HG02763 (cell line): ENCODE measurements around the gene GPD1L.

ENCODE experiments used
- ATAC-seq: cut with Tn5 transposase; IDR thresholded peaks from one replicate; pipeline ENCODE4 v1.9.1; 2021; ENCODE audit warnings: mild to moderate bottlenecking, moderate library complexity; ENCODE audit not compliant: unreplicated experiment

Gene GPD1L

DNA sequence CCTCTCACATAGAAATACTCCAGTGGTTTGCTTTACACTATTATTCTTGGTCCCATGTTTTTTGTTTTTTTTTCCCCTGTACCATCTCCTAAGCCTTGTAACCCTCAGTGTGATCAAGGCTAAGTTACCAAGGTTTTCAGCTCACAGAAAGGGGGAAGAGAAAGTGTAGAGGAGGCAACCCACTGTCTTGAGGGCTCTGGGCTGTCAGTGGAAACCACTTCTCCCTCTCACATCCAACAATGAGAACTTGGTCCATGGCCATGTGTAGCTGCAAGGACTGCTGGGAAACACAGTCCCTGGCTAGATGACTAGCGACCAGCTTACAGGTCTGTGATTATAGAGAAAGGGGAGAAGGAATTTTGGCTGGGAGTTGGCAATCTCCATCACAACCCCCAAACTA, 30.3 kb downstream of the GPD1L start:
- no peak for ATAC-seq

DNA sequence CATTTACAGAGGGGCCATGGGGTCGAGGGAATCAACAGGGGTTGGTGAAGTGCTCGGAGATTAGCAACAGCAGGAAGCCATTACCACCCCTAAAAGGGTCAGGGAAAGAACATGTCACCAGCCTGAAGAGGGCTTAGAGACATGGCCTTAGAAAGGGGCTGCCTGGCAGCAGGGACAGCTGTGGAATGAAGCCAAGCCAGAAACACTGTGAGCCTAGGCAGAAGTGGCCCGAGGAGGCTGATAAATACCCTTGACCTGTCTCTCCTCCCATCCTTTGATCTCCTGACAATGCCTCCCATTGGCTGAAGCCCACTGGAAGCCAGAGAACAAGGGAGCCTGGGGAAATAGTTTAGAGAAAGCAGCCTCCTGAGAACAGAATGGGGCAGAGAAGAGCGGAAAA, 31.4 kb downstream of the GPD1L start:
- no peak for ATAC-seq

- ATAC-seq, result no peak
Measured at GRCh38 chr3:32138545-32139104, 32.2 kb downstream of the GPD1L start.

GRCh38 chr3:32140943-32141342, 34.5 kb downstream of the GPD1L start:
- no peak for ATAC-seq

DNA sequence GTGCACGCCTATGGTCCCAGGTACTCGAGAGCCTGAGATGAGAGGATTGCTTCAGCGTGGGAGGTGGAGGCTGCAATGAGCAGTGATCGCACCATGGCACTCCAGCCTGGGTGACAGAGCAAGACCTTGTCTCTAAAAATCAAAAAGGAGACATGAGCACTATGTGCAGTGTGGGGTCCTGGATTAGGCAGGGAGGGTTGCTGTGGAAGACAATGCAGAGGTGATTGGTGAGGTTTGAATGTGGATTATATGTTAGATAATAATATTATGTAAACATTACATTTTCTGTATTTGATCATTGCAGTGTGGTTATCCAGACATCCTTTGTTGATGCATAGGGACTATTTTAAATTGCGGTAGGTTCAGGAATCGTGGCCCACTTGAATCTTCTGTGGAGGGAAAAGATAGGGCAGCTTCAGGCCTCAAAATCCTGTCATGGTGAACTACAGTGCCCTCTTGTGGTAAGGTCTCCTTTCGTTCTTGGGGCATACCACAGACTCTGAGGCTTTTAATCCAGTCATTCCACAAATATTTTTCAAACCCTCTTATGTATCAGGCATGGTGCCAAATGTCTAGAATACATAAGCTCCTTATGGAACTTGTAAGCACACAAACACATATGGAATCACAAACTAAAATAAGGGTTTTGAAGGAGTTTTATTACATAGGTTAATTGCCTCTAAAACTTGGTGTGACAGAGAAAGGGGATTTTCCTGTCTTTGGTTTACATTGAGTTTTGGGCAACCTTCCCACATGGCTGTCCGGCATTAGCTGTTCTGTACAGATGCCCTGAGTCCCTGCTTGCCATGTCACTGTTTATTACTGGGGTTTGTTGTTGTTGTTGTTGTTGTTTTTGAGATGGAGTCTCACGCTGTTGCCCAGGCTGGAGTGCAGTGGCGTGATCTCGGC, 37.7 kb downstream of the GPD1L start:
- ATAC-seq, result no peak

DNA sequence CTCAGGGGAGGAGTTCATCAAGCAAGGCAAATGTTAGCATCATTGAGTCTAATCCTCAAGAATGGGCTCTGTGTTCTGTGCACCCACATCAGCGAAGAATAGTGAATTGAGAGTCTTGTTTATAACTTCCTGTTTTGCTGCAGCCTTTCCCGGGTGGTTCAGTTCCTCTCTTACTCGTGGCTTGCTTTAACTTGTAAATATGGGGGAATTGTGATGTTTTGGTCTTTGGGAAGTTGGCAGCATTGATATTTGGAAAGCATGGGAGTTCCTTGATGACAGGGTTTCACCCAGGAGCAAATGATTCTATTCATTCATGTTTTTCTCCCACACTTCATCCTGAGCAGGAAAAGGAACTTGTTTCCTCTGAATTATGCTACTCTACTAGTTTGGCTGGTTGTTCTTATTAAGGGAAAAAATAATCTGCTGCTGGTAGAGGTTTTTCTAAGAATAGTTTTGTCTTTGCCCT, 40.4 kb downstream of the GPD1L start:
- no peak for ATAC-seq

DNA sequence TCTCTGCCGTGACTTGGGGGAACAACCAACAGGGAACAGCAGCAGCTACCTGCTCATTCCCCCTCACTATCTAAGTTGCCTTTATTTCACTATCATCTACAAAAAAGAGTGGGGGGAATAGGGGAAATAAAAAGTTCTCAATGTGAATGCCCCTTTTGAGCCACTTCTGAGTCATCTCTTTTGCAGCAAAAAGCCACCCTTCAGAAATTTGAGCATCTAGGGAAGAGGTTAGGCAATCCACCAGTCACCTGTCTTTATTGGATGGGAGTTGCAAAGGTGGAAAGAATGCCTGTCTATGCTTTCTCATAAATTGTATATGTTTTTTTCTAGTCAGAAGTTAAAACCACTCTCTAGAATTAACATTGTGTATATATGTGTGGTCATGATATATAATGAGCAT, 41.1 kb downstream of the GPD1L start:
- no peak for ATAC-seq

DNA sequence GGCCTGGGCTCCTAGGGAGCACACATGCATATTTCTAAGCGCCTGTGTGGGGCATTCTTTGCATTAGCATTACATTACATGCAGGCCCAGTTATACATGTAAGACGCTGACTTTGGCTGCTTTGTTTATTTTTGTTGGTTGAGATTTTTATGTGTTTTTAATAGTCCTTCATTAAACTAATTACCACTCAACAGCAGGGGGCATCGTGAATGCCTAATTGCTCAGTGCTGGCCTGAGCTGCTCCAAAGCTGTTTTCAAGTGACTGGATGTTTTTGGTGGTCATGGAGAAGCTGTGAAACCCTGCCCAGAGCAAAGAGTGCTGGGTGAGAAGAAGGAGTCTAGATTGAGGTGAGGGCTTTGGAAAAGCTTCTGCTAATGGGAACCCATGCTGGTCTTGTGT, 41.5 kb downstream of the GPD1L start:
- no peak for ATAC-seq

GRCh38 chr3:32148351-32148750, 41.9 kb downstream of the GPD1L start:
- no peak for ATAC-seq

DNA sequence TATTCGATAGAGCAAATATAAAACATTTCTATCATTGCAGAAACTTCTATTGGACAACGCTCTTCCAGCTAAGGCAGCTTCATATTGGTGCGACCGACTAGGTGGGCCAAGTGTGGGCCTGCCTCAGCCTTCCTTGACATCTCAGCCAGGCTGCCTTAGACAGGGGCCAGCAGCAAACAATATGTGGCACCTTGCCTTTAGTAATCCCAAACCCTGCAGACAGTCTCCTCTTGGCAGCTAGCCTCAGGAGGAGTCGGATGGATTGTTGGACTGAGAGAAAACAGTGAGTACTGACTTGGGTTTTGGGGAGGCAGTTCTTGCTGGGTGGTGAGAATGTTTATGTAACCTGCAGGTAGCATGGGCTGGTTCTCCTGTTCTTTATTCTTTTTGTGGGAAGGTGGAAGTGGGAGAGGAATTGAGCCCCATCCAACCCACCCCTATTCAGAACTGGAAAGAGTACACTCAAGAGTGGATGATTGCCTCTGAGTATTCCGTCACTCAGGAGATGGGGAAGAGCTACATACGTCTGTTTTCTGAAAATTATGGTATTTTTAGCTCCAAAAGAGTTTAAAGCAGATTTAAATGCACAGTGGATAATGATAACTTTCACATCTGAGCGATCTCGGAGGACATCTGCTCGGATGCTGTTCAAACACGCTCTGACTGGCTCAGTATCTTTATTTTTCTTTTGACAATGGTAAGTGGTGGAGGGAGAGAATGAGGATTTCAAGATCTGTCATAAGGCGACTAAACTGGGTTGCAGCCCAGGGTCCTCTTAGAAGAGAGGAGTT, 47.2 kb downstream of the GPD1L start:
- ATAC-seq, result no peak

GRCh38 chr3:32154205-32154579, 47.8 kb downstream of the GPD1L start:
- ATAC-seq, result no peak

- ATAC-seq, result no peak
Measured at GRCh38 chr3:32155117-32155516, 48.7 kb downstream of the GPD1L start.

DNA sequence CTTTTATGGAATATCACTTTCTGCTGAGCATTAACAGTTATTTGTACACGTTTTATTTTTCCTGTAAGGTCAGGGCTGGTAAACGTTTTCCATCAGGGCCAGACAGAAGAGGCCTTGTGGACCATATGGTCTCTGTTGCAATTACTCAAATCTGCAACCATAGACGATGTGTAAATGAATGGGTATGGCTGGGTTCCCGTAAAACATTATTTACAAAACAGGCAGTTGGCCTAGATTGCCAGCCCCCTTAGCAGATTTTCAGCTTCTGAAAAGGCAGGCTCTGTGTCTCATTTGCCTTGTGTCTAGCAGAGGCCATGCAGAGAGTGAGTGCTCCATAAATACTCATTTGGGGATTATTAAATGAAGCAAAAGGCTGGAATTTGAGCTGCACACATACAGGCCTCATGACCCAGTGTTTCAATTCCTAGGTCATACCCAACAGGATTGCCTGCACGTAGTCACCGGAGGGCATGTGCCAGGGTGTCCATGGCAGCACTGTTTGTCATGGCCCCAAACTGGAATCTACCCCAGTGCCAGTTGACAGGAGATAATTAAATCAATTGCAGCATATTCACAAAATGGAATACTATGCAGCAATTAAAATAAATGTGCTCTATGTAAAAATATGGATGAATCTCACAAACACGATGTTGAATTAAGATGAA, 51.3 kb downstream of the GPD1L start:
- no peak for ATAC-seq

DNA sequence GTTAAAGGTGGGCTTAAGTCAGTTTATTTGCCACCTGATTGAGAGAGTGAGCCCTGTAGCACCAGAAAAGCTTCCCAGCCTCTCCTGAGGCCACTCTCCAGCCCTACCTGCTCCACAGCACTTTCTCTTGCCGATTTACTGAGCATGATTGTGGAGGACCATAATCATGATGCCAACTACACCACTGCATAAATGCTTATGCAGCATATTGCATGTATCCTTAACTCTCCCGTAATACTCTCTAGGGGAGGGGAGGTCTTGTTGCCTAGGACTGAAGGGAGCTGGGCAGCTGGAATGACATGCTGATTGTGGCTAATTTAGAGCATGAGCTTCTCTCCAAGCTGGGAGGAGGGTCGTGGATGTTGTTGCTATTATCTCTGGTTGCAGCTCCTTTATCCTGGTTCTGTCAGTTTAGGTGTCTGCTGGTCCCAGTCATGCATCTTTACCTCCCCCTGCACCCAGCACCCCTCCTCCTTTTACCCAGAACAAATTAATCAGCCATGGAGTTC, 54.3 kb downstream of the GPD1L start:
- ATAC-seq, result no peak

GRCh38 chr3:32165442-32165841, 59.0 kb downstream of the GPD1L start:
- ATAC-seq, result no peak

GRCh38 chr3:32166654-32167053, 60.2 kb downstream of the GPD1L start:
- ATAC-seq, result no peak

GRCh38 chr3:32172420-32172819, 66.0 kb downstream of the GPD1L start:
- ATAC-seq, result no peak

GRCh38 chr3:32175607-32176197, 69.3 kb downstream of the GPD1L start:
- ATAC-seq, result no peak

GRCh38 chr3:32176989-32177701, 70.7 kb downstream of the GPD1L start:
- ATAC-seq, result no peak

- no peak for ATAC-seq
Measured at GRCh38 chr3:32177702-32178198, 71.3 kb downstream of the GPD1L start.
